Measurements from ENCODE around the gene MICAL2.
A peak's percentile ranks its signal among the peaks of the same experiment; 100 is the strongest.

GRCh38 chr11:12122083-12122482, 11.7 kb downstream of the MICAL2 start:
- peak in 4 of 6 experiments; percentile 9 to 54 (median 50) for TF ChIP-seq CTCF (IDR thresholded peaks at IDR 0.05)
- no peak for TF ChIP-seq POLR2A (IDR thresholded peaks at IDR 0.05)
